HepG2 (cell line): ENCODE results near the gene GRK3. TPM values are rescaled to one million over a fixed set of nuclear protein-coding genes. Genes with fewer than 3 reads are reported as not detected.

Experiments used
- ATAC-seq: fragments of 200-7000 bp; cut with Tn5 transposase; 3 replicates; pipeline ENCODE4 v1.9.1; 2020; ENCODE audit warnings: mild to moderate bottlenecking, moderate library complexity
- BruUV-seq: library from RNA; stranded (reverse); fragments of 400-500 nt; replicated peaks from 2 replicates; lab custom pipeline; 2021; lab: Mats Ljungman, UMichigan
- CTCF ChIA-PET: fragments of 300-600 bp; formaldehyde crosslinking; extraction: SDS; loops from one replicate; lab custom pipeline; 2021; ENCODE audit warnings: low total read pairs, inconsistent platforms, low intra/inter-chr PET ratio; lab: Yijun Ruan, JAX
- POLR2A ChIA-PET: fragments of 350-600 bp; sonication (Branson Sonifier 250); formaldehyde crosslinking; loops from one replicate; lab custom pipeline; 2020; ENCODE audit warnings: antibody characterized with exemption, inconsistent platforms; lab: Yijun Ruan, JAX
- DNase-seq: peaks from one replicate; pipeline ENCODE4 v3.0.0-alpha.2; 2015; ENCODE audit warnings: low spot score
- FAIRE-seq: peaks from 3 replicates; lab custom pipeline; 2011; peaks lifted over from hg19 to GRCh38; lab: Jason Lieb, UNC
- H2AFZ ChIP-seq: one replicate; pipeline ENCODE4 v1.6.1; 2011; ENCODE audit warnings: low read length, inconsistent platforms
- H3K27ac ChIP-seq: fragments of 300-600 bp; 3 replicates; pipeline ENCODE4 v1.8.0; 2011; ENCODE audit warnings: mixed run types, mild to moderate bottlenecking, mixed read lengths, low read length, inconsistent platforms; ENCODE audit not compliant: insufficient read depth; ENCODE audit errors: extremely low read length
- H3K27me3 ChIP-seq, 2 experiments: fragments of 200-600 bp in 1 of 2; 2 replicates in 1 of 2; 3 replicates in 1 of 2; pipeline versions ENCODE4 v1.6.0 to v1.8.0; 2011; ENCODE audit warnings: low read length in 2 of 2, mild to moderate bottlenecking in 2 of 2, moderate library complexity in 2 of 2, inconsistent platforms in 1 of 2; ENCODE audit not compliant: insufficient read depth in 2 of 2, control insufficient read depth in 1 of 2
- H3K36me3 ChIP-seq, 2 experiments: fragments of 200-600 bp in 1 of 2; replicated peaks in 1 of 2; 2 replicates in 1 of 2; 3 replicates in 1 of 2; pipeline versions ENCODE4 v1.5.1 to v1.8.0; 2011; ENCODE audit warnings: low read length in 2 of 2, inconsistent platforms in 1 of 2; ENCODE audit not compliant: insufficient read depth in 2 of 2, control insufficient read depth in 1 of 2
- H3K4me1 ChIP-seq: 2 replicates; pipeline ENCODE4 v1.5.1; 2012; ENCODE audit warnings: low read length, inconsistent platforms; ENCODE audit not compliant: insufficient read depth
- H3K4me2 ChIP-seq: 2 replicates; pipeline ENCODE4 v1.6.0; 2011; ENCODE audit warnings: low read depth, low read length, inconsistent platforms
- H3K4me3 ChIP-seq, 3 experiments: fragments of 200-600 bp in 1 of 3; sonication (generic), shearing (Covaris generic) in 1 of 3; replicated peaks in 1 of 3; 2 replicates each; pipeline ENCODE4 v1.5.1; 2011 to 2016; ENCODE audit warnings: low read length in 3 of 3, inconsistent platforms in 2 of 3, low read depth in 2 of 3, mild to moderate bottlenecking in 2 of 3, control low read depth in 1 of 3, mixed read lengths in 1 of 3; ENCODE audit not compliant: insufficient read depth in 1 of 3
- H3K79me2 ChIP-seq: one replicate; pipeline ENCODE4 v1.6.1; 2011; ENCODE audit warnings: low read length, inconsistent platforms; ENCODE audit not compliant: insufficient read depth
- H3K9ac ChIP-seq: 2 replicates; pipeline ENCODE4 v1.6.0; 2011; ENCODE audit warnings: mild to moderate bottlenecking, low read depth, low read length, inconsistent platforms; ENCODE audit not compliant: insufficient read depth
- H3K9me3 ChIP-seq: 2 replicates; pipeline ENCODE4 v1.5.1; 2012; ENCODE audit warnings: mild to moderate bottlenecking, low read length
- H4K20me1 ChIP-seq: 2 replicates; pipeline ENCODE4 v1.6.0; 2011; ENCODE audit warnings: inconsistent platforms, mild to moderate bottlenecking, low read length, moderate library complexity; ENCODE audit not compliant: insufficient read depth
- ARID3A ChIP-seq: IDR thresholded peaks from 2 replicates; pipeline ENCODE4 v1.6.1; 2012; ENCODE audit warnings: low read depth, low read length, improper control_type of control experiment
- ATF3 ChIP-seq: sonication (generic); formaldehyde crosslinking; IDR thresholded peaks from 2 replicates; pipeline ENCODE4 v1.4.0; 2020; ENCODE audit warnings: missing genetic modification reagents
- EP300 ChIP-seq, 3 experiments: sonication (generic) in 1 of 3; formaldehyde crosslinking in 1 of 3; IDR thresholded peaks; 2 replicates each; pipeline versions ENCODE4 v1.5.1 to v1.6.1; 2011 to 2020; ENCODE audit warnings: low read depth in 2 of 3, low read length in 2 of 3, borderline replicate concordance in 1 of 3, improper control_type of control experiment in 1 of 3, mild to moderate bottlenecking in 1 of 3, missing genetic modification reagents in 1 of 3, moderate library complexity in 1 of 3
- GABPB1 ChIP-seq: IDR thresholded peaks from 2 replicates; pipeline ENCODE4 v1.6.1; 2016; ENCODE audit warnings: mild to moderate bottlenecking, missing genetic modification reagents, moderate library complexity, missing compliant biosample characterization
- HNF4A ChIP-seq: sonication (generic); formaldehyde crosslinking; IDR thresholded peaks from 2 replicates; pipeline ENCODE4 v1.4.0; 2020; ENCODE audit warnings: missing genetic modification reagents
- HNRNPK ChIP-seq: fragments of 200-400 bp; formaldehyde crosslinking; IDR thresholded peaks from 2 replicates; pipeline ENCODE4 v1.6.1; 2018; ENCODE audit warnings: low read length, low read depth, moderate library complexity, mild to moderate bottlenecking; ENCODE audit not compliant: poor library complexity, severe bottlenecking
- KLF6 ChIP-seq: IDR thresholded peaks from 2 replicates; pipeline ENCODE4 v1.8.0; 2016; ENCODE audit warnings: missing biosample characterization, missing genetic modification reagents
- MEIS1 ChIP-seq: sonication (generic); formaldehyde crosslinking; IDR thresholded peaks from 2 replicates; pipeline ENCODE4 v1.9.0; 2021; ENCODE audit warnings: mild to moderate bottlenecking, missing genetic modification reagents, moderate library complexity, borderline replicate concordance
- NONO ChIP-seq, 2 experiments: fragments of 450-650 bp in 1 of 2; sonication (generic) in 1 of 2; formaldehyde crosslinking in 1 of 2; IDR thresholded peaks in 1 of 2; conservative IDR thresholded peaks in 1 of 2; 2 replicates each; pipeline versions ENCODE4 v1.6.1 to v1.8.0; 2017 to 2022; ENCODE audit warnings: mild to moderate bottlenecking in 1 of 2, missing genetic modification reagents in 1 of 2, moderate library complexity in 1 of 2
- NR2F1 ChIP-seq, 2 experiments: fragments of 450-650 bp in 1 of 2; formaldehyde crosslinking in 1 of 2; IDR thresholded peaks; 2 replicates each; pipeline versions ENCODE4 v1.5.0 to v1.6.1; 2016 to 2020; ENCODE audit warnings: mild to moderate bottlenecking in 1 of 2, missing compliant biosample characterization in 1 of 2, missing genetic modification reagents in 1 of 2, moderate library complexity in 1 of 2
- RARG ChIP-seq: sonication (generic); formaldehyde crosslinking; IDR thresholded peaks from 2 replicates; pipeline ENCODE4 v1.4.0; 2020; ENCODE audit warnings: low read depth, mild to moderate bottlenecking, missing genetic modification reagents
- REXO4 ChIP-seq: sonication (generic); formaldehyde crosslinking; IDR thresholded peaks from 2 replicates; pipeline ENCODE4 v1.8.0; 2022; ENCODE audit warnings: missing genetic modification reagents, mild to moderate bottlenecking, borderline replicate concordance
- U2AF2 ChIP-seq: fragments of 200-400 bp; formaldehyde crosslinking; IDR thresholded peaks from 2 replicates; pipeline ENCODE4 v1.6.1; 2017; ENCODE audit warnings: low read depth, mild to moderate bottlenecking, low read length
- YEATS2 ChIP-seq: sonication (generic); formaldehyde crosslinking; IDR thresholded peaks from 2 replicates; pipeline ENCODE4 v1.4.0; 2020; ENCODE audit warnings: missing genetic modification reagents, borderline replicate concordance
- ZBTB10 ChIP-seq: sonication (generic); formaldehyde crosslinking; IDR thresholded peaks from 2 replicates; pipeline ENCODE4 v1.4.0; 2020; ENCODE audit warnings: missing genetic modification reagents, borderline replicate concordance
- ZNF207 ChIP-seq: fragments of 450-650 bp; IDR thresholded peaks from 2 replicates; pipeline ENCODE4 v1.6.1; 2016; ENCODE audit warnings: antibody characterized with exemption, borderline replicate concordance
- ZNF883 ChIP-seq: sonication (generic); formaldehyde crosslinking; IDR thresholded peaks from 2 replicates; pipeline ENCODE4 v1.5.1; 2020; ENCODE audit warnings: mild to moderate bottlenecking, missing genetic modification reagents; ENCODE audit errors: not compliant biosample characterization
- WGBS: methylation state at CpG from one replicate; pipeline ENCODE4 v1.1.6; 2017; ENCODE audit warnings: low lambda C conversion rate; 5-methylcytosine and 5-hydroxymethylcytosine counted together
- in situ Hi-C: cut with HindIII; loops from 2 replicates; pipeline ENCODE4 v1.10.0; 2017; ENCODE audit warnings: low pct_unique_long_range_greater_than_20kb; ENCODE audit not compliant: extremely low pct_ligation_motif_present
- intact Hi-C: fragments of 100-400 bp; cut with micrococcal nuclease; formaldehyde crosslinking; loops from one replicate; pipeline ENCODE4 v1.10.0; 2022; ENCODE audit not compliant: unreplicated experiment
- polyA plus RNA-seq, 8 experiments: library from polyadenylated mRNA; depleted of rRNA in 3 of 8; stranded (reverse) in 7 of 8; unstranded in 1 of 8; fragments of >200 nt; fragmentation: Illumina TruSeq in 4 of 8; extraction: Trizol in 4 of 8; gene quantifications; 2 replicates each; pipeline versions ENCODE4 v1.2.1 to v1.2.3, GENCODE V29; 2011 to 2016; ENCODE audit warnings: low read depth in 4 of 8, missing spikeins in 1 of 8, mixed read lengths in 1 of 8; ENCODE audit not compliant: insufficient read depth in 1 of 8
- total RNA-seq, 5 experiments: library from RNA; depleted of rRNA; stranded (reverse); fragments of >200 nt; fragmentation: Illumina TruSeq; extraction: Trizol; gene quantifications; 2 replicates each; pipeline ENCODE4 v1.2.3, GENCODE V29; 2016; ENCODE audit warnings: low read depth in 1 of 5

GRK3 gene
- total and polyA plus RNA-seq, 2 of the 13 experiments (the other 11 are each of a cell fraction or from before 2014, with no cell fraction given), result 8.5 to 16.7 TPM

GRCh38 chr22:25663654-25664053 lies 99.2 kb downstream of the GRK3 start (continued):
- peak; percentile 39 for TF ChIP-seq HNF4A (CRISPR knock-in tag)
- 0 out of 4 replicates have a peak, but pooled peaks of 1 of the 2 experiments have one; percentile 34 for TF ChIP-seq NR2F1 (CRISPR knock-in tag; IDR thresholded peaks at IDR 0.05)
- TF ChIP-seq EP300 (IDR thresholded peaks at IDR 0.05; ENCODE audit: low read depth in 2 of 2, low read length in 2 of 2), result peak in 1 of 2 experiments; percentile 59; a peak in 2 of 4 replicates
- TF ChIP-seq EP300 (CRISPR knock-in tag; IDR thresholded peaks at IDR 0.05; ENCODE audit: borderline replicate concordance), result no peak; the same call in 1 of the 2 replicates

GRCh38 chr22:25666308-25666707 lies 101.8 kb downstream of the GRK3 start:
- H3K27ac ChIP-seq, result peak overlapping the region; percentile 58
- in situ Hi-C loops (loop anchor here (10.0 kb wide), 1 partner anchor 102 kb away; the partner anchor contains the start of gene GRK3), intact Hi-C loops (no loop called here)
- H3K4me3 ChIP-seq, result peak overlapping the region in 1 of 3 experiments; percentile 29; a peak in 2 of 6 replicates
- 4% methylated on average over 5 of the region's 8 CpGs for WGBS
- peak; percentile 92 for ATAC-seq
- no peaks in the 10 kb centered on the region for H4K20me1 ChIP-seq
- BruUV-seq, result no TSS peak
- peaks cover 80% of the 10 kb centered on the region for H3K4me1 ChIP-seq
- H3K9ac ChIP-seq, result no peak overlapping the region
- ChIA-PET POLR2A (interaction anchor here (0.9 kb wide), 1 partner anchor 102 kb away, joined by 4 read pairs; no protein-coding TSS in a partner anchor), CTCF (no interaction called here)
- no peaks in the 10 kb centered on the region for H3K36me3 ChIP-seq
- peaks cover 3% of the 10 kb centered on the region for H3K79me2 ChIP-seq
- no peaks in the 10 kb centered on the region for H3K27me3 ChIP-seq
- peak; percentile 95 for DNase-seq
- H3K4me2 ChIP-seq, result peak overlapping the region; percentile 59
- no peak overlapping the region for H2AFZ ChIP-seq
- H3K9me3 ChIP-seq, result no peaks in the 10 kb centered on the region
- peak; percentile 56 for FAIRE-seq
- TF ChIP-seq YEATS2 (CRISPR knock-in tag) (0 out of 2 replicates have a peak, but pooled peaks have one; percentile 49), KLF6 (CRISPR knock-in tag) (no peak), ARID3A (no peak; the same call in 1 of the 2 replicates), ZNF207 (no peak), HNRNPK (no peak), NONO (IDR thresholded peaks at IDR 0.05) (no peak), NONO (CRISPR knock-in tag; conservative IDR thresholded peaks at IDR 0.05) (no peak), REXO4 (CRISPR knock-in tag) (no peak), RARG (CRISPR knock-in tag) (no peak), ZNF883 (CRISPR knock-in tag) (no peak), U2AF2 (no peak), GABPB1 (CRISPR knock-in tag) (0 out of 2 replicates have a peak, but pooled peaks have one; percentile 35), MEIS1 (CRISPR knock-in tag) (no peak), ZBTB10 (CRISPR knock-in tag) (no peak), ATF3 (CRISPR knock-in tag) (no peak)
